Measurements from ENCODE around the gene KRT8. TPM values are rescaled to one million over a fixed set of nuclear protein-coding genes. Genes with fewer than 3 reads are reported as not detected.

The KRT8 gene
- total RNA-seq, 4 donors from 2014 or later: 18.1 to 96.0 (median 58.2) TPM

- no peak overlapping the region for H3K4me3 ChIP-seq (ENCODE audit: low read depth, poor library complexity, severe bottlenecking)
- peak; percentile 87 to 96 for DNase-seq (ENCODE audit: low spot score in 2 of 2)
- intact Hi-C loops (cut with DNase I; ENCODE audit: low total_unique reads): loop anchor here (5.0 to 10.0 kb wide), 2 partner anchors 183 to 290 kb away; partner anchors contain the start of gene KRT1
- TF ChIP-seq POLR2A (IDR thresholded peaks at IDR 0.05) (no peak), CTCF (IDR thresholded peaks at IDR 0.05) (no peak)
- 3 to 15% methylated on average over 8 to 9 of the region's 9 CpGs for WGBS, 2 donors
These were observed 37.2 kb downstream of the KRT8 start for GRCh38 chr12:52867642-52868041.

- no peak for TF ChIP-seq POLR2A (IDR thresholded peaks at IDR 0.05)
- TF ChIP-seq CTCF (IDR thresholded peaks at IDR 0.05): no peak
- DNase-seq (ENCODE audit: low spot score in 2 of 2): no peak
- H3K4me3 ChIP-seq (ENCODE audit: low read depth, poor library complexity, severe bottlenecking): no peak overlapping the region
- intact Hi-C loops (cut with DNase I; ENCODE audit: low total_unique reads): loop anchor here (5.0 to 10.0 kb wide), 2 partner anchors 182 to 290 kb away; partner anchors contain the start of gene KRT1
- WGBS, 2 donors: 51 to 68% methylated on average over 5 of the region's 5 CpGs
These were observed 37.7 kb downstream of the KRT8 start for GRCh38 chr12:52867152-52867551.

- no peak for TF ChIP-seq POLR2A (IDR thresholded peaks at IDR 0.05)
- TF ChIP-seq CTCF (IDR thresholded peaks at IDR 0.05): peak in 1 of 3 donors; percentile 45
- intact Hi-C loops (cut with DNase I; ENCODE audit: low total_unique reads): loop anchor here (5.0 to 10.0 kb wide), 2 partner anchors 181 to 288 kb away; partner anchors contain the start of gene KRT1
- peak; percentile 71 to 95 for DNase-seq (ENCODE audit: low spot score in 2 of 2)
- WGBS, 2 donors: 48 to 55% methylated on average over 8 to 10 of the region's 10 CpGs
- no peak overlapping the region for H3K4me3 ChIP-seq (ENCODE audit: low read depth, poor library complexity, severe bottlenecking)
These were observed 39.6 kb downstream of the KRT8 start for GRCh38 chr12:52865090-52865944.

GRCh38 chr12:52862023-52862422 is 42.9 kb downstream of the KRT8 start:
- TF ChIP-seq CTCF (IDR thresholded peaks at IDR 0.05): no peak
- no peak for TF ChIP-seq POLR2A (IDR thresholded peaks at IDR 0.05)
- 32 to 43% methylated on average over 2 of the region's 2 CpGs for WGBS, 2 donors
- intact Hi-C loops (cut with DNase I; ENCODE audit: low total_unique reads): loop anchor here (10.0 kb wide), 1 partner anchor 177 kb away; the partner anchor contains the start of gene KRT1
- no peak for DNase-seq (ENCODE audit: low spot score in 2 of 2)
- no peak overlapping the region for H3K4me3 ChIP-seq (ENCODE audit: low read depth, poor library complexity, severe bottlenecking)

GRCh38 chr12:52861511-52861910 is 43.4 kb downstream of the KRT8 start:
- intact Hi-C loops (cut with DNase I; ENCODE audit: low total_unique reads): loop anchor here (10.0 kb wide), 1 partner anchor 177 kb away; the partner anchor contains the start of gene KRT1
- TF ChIP-seq CTCF (IDR thresholded peaks at IDR 0.05) (no peak), POLR2A (IDR thresholded peaks at IDR 0.05) (no peak)
- no peak for DNase-seq (ENCODE audit: low spot score in 2 of 2)
- H3K4me3 ChIP-seq (ENCODE audit: low read depth, poor library complexity, severe bottlenecking): no peak overlapping the region
- WGBS, 2 donors: 68 to 73% methylated on average over 7 of the region's 7 CpGs

Data from lower leg skin (tissue), 4 donors.